Measurements from ENCODE around the gene KLF12. TPM values are rescaled to one million over a fixed set of nuclear protein-coding genes. Genes with fewer than 3 reads are reported as not detected.

Gene KLF12
- polyA plus RNA-seq, 2 of the 4 experiments (the other 2 are of a cell fraction): 1.6 to 6.0 TPM

- TF ChIP-seq EHF (CRISPR knock-in tag; IDR thresholded peaks at IDR 0.05) (no peak), RFX5 (IDR thresholded peaks at IDR 0.05) (no peak), HDAC2 (IDR thresholded peaks at IDR 0.05) (no peak), RCOR1 (IDR thresholded peaks at IDR 0.05; ENCODE audit: low read depth, low read length) (no peak)
Measured at GRCh38 chr13:74102691-74103090, 31.5 kb downstream of the KLF12 start (continued).

DNA sequence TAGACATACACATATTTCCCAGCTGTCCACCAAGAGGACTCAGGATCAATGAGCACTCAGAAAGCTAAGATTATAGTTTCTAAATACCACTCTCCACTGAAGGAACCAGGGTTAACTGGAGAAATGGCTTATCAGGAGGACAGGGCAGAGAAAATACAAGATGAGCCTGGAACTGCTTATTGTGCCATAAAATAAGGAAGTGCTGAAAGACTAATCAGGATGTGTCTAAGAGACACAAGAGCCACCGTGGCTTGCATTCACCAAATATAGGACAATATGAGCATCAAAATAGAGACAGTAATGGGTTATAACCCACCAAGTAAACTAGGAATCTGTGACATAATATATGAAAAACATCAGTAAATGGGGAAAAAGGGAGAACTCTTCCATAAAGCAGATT, 32.8 kb downstream of the KLF12 start:
- peaks cover 5% of the 10 kb centered on the region; the same call in 1 of the 3 replicates for H3K9me3 ChIP-seq
- DNase-seq (ENCODE audit: low read depth in 1 of 2, low spot score in 1 of 2) (no peak), ATAC-seq (no peak), FAIRE-seq (no peak)
- WGBS (ENCODE audit: missing lambda C conversion rate): 68% methylated on average over 1 of the region's 1 CpG
- CTCF ChIA-PET: no interaction called here
- H3K27ac ChIP-seq: no peak overlapping the region
- POLR2A ChIA-PET: no interaction called here
- H3K4me2 ChIP-seq: no peak overlapping the region
- no peak overlapping the region for H3K4me3 ChIP-seq
- no peak for TF ChIP-seq RNF2 (IDR thresholded peaks at IDR 0.05; ENCODE audit: borderline replicate concordance, low read depth)
- no peak for TF ChIP-seq BHLHE40 (IDR thresholded peaks at IDR 0.05; ENCODE audit: low read depth, low read length)
- TF ChIP-seq PHF8 (IDR thresholded peaks at IDR 0.05; ENCODE audit: borderline replicate concordance, low read depth): no peak
- no peak for TF ChIP-seq MAFK (IDR thresholded peaks at IDR 0.05; ENCODE audit: partially characterized antibody)
- TF ChIP-seq FOXS1 (CRISPR knock-in tag; IDR thresholded peaks at IDR 0.05): no peak
- TF ChIP-seq HOXB5 (CRISPR knock-in tag; IDR thresholded peaks at IDR 0.05): no peak
- no peak for TF ChIP-seq ELK1 (IDR thresholded peaks at IDR 0.05; ENCODE audit: low read depth, low read length)
- no peak for TF ChIP-seq EP300 (IDR thresholded peaks at IDR 0.05)
- TF ChIP-seq SREBF2 (IDR thresholded peaks at IDR 0.05): no peak
- TF ChIP-seq REST (IDR thresholded peaks at IDR 0.05): no peak
- TF ChIP-seq CBX2 (IDR thresholded peaks at IDR 0.05; ENCODE audit: borderline replicate concordance, low read depth): no peak
- TF ChIP-seq RCOR1 (IDR thresholded peaks at IDR 0.05; ENCODE audit: low read depth, low read length): no peak
- TF ChIP-seq HEYL (CRISPR knock-in tag; IDR thresholded peaks at IDR 0.05): no peak
- no peak for TF ChIP-seq EHMT2 (IDR thresholded peaks at IDR 0.05; ENCODE audit: low read depth)
- TF ChIP-seq NR3C1 (IDR thresholded peaks at IDR 0.05): no peak
- no peak for TF ChIP-seq TFCP2L1 (CRISPR knock-in tag; IDR thresholded peaks at IDR 0.05)
- no peak for TF ChIP-seq CHD2 (IDR thresholded peaks at IDR 0.05; ENCODE audit: low read length, partially characterized antibody)
- TF ChIP-seq TP53 (CRISPR knock-in tag; IDR thresholded peaks at IDR 0.05): no peak
- no peak for TF ChIP-seq HDAC2 (IDR thresholded peaks at IDR 0.05)
- 0 out of 3 replicates have a peak, but pooled peaks cover 10% of the 10 kb centered on the region for H3K4me1 ChIP-seq

- no peak for DNase-seq (ENCODE audit: low read depth in 1 of 2, low spot score in 1 of 2)
- Histone ChIP-seq H3K4me3 (no peak overlapping the region), H3K27ac (no peak overlapping the region), H3K9me3 (peaks cover 5% of the 10 kb centered on the region; the same call in 1 of the 3 replicates), H3K4me1 (no peaks in the 10 kb centered on the region), H3K4me2 (no peak overlapping the region)
- 69% methylated on average over 1 of the region's 1 CpG for WGBS (ENCODE audit: missing lambda C conversion rate)
- ChIA-PET CTCF (no interaction called here), POLR2A (no interaction called here)
- no peak for FAIRE-seq
- TF ChIP-seq SREBF2 (IDR thresholded peaks at IDR 0.05): no peak
- no peak for TF ChIP-seq E2F6 (IDR thresholded peaks at IDR 0.05; ENCODE audit: borderline replicate concordance, low read depth)
- TF ChIP-seq KDM5A (IDR thresholded peaks at IDR 0.05): no peak
- TF ChIP-seq ZFP36 (IDR thresholded peaks at IDR 0.05; ENCODE audit: borderline replicate concordance, partially characterized antibody): no peak
- TF ChIP-seq CBX2 (IDR thresholded peaks at IDR 0.05; ENCODE audit: borderline replicate concordance, low read depth): no peak
- TF ChIP-seq HOXB13 (CRISPR knock-in tag; IDR thresholded peaks at IDR 0.05; ENCODE audit: low read depth): no peak
- no peak for TF ChIP-seq ZNF302 (CRISPR knock-in tag; IDR thresholded peaks at IDR 0.05)
- TF ChIP-seq CEBPB (IDR thresholded peaks at IDR 0.05): no peak
- no peak for TF ChIP-seq CHD4 (IDR thresholded peaks at IDR 0.05; ENCODE audit: borderline replicate concordance)
- TF ChIP-seq, protein P1, sequence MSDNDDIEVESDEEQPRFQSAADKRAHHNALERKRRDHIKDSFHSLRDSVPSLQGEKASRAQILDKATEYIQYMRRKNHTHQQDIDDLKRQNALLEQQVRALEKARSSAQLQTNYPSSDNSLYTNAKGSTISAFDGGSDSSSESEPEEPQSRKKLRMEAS (IDR thresholded peaks at IDR 0.05): no peak
- no peak for TF ChIP-seq BCL3 (IDR thresholded peaks at IDR 0.05)
- no peak for TF ChIP-seq FOSB (CRISPR knock-in tag; IDR thresholded peaks at IDR 0.05)
- no peak for TF ChIP-seq TFCP2L1 (CRISPR knock-in tag; IDR thresholded peaks at IDR 0.05)
- no peak for TF ChIP-seq JUN (IDR thresholded peaks at IDR 0.05)
- TF ChIP-seq EP300 (IDR thresholded peaks at IDR 0.05): no peak
- no peak for TF ChIP-seq CHD2 (IDR thresholded peaks at IDR 0.05; ENCODE audit: low read length, partially characterized antibody)
- ATAC-seq: no peak
Measured at GRCh38 chr13:74098077-74098476, 36.1 kb downstream of the KLF12 start.

Measured in A549 (cell line).